B cell (primary cell): ENCODE results near the gene S100PBP. TPM values are rescaled to one million over a fixed set of nuclear protein-coding genes. Genes with fewer than 3 reads are reported as not detected.

Source experiments
- ATAC-seq: fragments of 200-7000 bp; cut with Tn5 transposase; one replicate; pipeline ENCODE4 v1.10.0; 2021; ENCODE audit warnings: low read depth, mild to moderate bottlenecking, moderate number of reproducible peaks, moderate library complexity
- CTCF ChIA-PET: fragments of 350-600 bp; sonication (Branson Sonifier 250); formaldehyde crosslinking; loops from one replicate; lab custom pipeline; 2021; ENCODE audit warnings: antibody characterized with exemption, inconsistent platforms; lab: Charles Lee
- POLR2A ChIA-PET: fragments of 350-600 bp; sonication (Branson Sonifier 250); formaldehyde crosslinking; loops from one replicate; lab custom pipeline; 2021; ENCODE audit warnings: antibody characterized with exemption; lab: Charles Lee
- DNase-seq: peaks from one replicate; pipeline ENCODE4 v3.0.0; 2013
- H2AFZ ChIP-seq: 2 replicates; pipeline ENCODE4 v1.6.1; 2012; ENCODE audit warnings: mild to moderate bottlenecking, low read depth, low read length; ENCODE audit not compliant: insufficient read depth, poor library complexity, severe bottlenecking
- H3K27ac ChIP-seq, 2 donors: 1 replicate in 1 of 2; 2 replicates in 1 of 2; pipeline ENCODE4 v1.5.1; 2012 to 2013; ENCODE audit warnings: low read length in 2 of 2, mild to moderate bottlenecking in 2 of 2, moderate library complexity in 1 of 2
- H3K27me3 ChIP-seq, 4 experiments: fragments of 200-600 bp in 1 of 4; sonication (generic) in 1 of 4; replicated peaks in 1 of 4; 1 replicate in 2 of 4; 2 replicates in 2 of 4; pipeline versions ENCODE4 v1.6.1 to v1.7.0; 2013 to 2016; ENCODE audit warnings: low read length in 3 of 4, mild to moderate bottlenecking in 2 of 4, mixed read lengths in 1 of 4, moderate library complexity in 1 of 4; ENCODE audit not compliant: insufficient read depth in 4 of 4, control insufficient read depth in 3 of 4; ENCODE audit errors: control extremely low read depth in 1 of 4
- H3K36me3 ChIP-seq, 2 experiments: replicated peaks in 1 of 2; 1 replicate in 1 of 2; 2 replicates in 1 of 2; pipeline versions ENCODE4 v1.6.1 to v1.7.1; 2013; ENCODE audit warnings: low read length in 1 of 2; ENCODE audit not compliant: insufficient read depth in 2 of 2, control insufficient read depth in 1 of 2; ENCODE audit errors: control extremely low read depth in 1 of 2, extremely low read depth in 1 of 2
- H3K4me1 ChIP-seq, 2 donors: fragments of 200-600 bp in 1 of 2; sonication (generic) in 1 of 2; 1 replicate in 1 of 2; 2 replicates in 1 of 2; pipeline versions ENCODE4 v1.5.1 to v1.6.1; 2013 to 2017; ENCODE audit warnings: low read length in 2 of 2; ENCODE audit not compliant: control insufficient read depth in 2 of 2, insufficient read depth in 2 of 2
- H3K4me2 ChIP-seq: replicated peaks from 2 replicates; pipeline ENCODE3; 2012; ENCODE audit warnings: mild to moderate bottlenecking, low read depth, low read length; ENCODE audit not compliant: poor library complexity, severe bottlenecking
- H3K4me3 ChIP-seq, 5 experiments: fragments of 200-600 bp in 1 of 5; sonication (generic) in 1 of 5; 1 replicate in 3 of 5; 2 replicates in 2 of 5; pipeline versions ENCODE4 v1.5.1 to v1.7.0; 2011 to 2016; ENCODE audit warnings: low read length in 4 of 5, mild to moderate bottlenecking in 4 of 5, low read depth in 2 of 5, control low read depth in 1 of 5, moderate library complexity in 1 of 5; ENCODE audit not compliant: insufficient read depth in 1 of 5; ENCODE audit errors: control extremely low read depth in 1 of 5, extremely low read depth in 1 of 5
- H3K79me2 ChIP-seq: fragments of 200-600 bp; sonication (generic); one replicate; pipeline ENCODE4 v1.6.0; 2016; ENCODE audit warnings: low read length; ENCODE audit not compliant: control insufficient read depth, insufficient read depth
- H3K9ac ChIP-seq: fragments of 200-600 bp; sonication (generic); 2 replicates; pipeline ENCODE4 v1.6.1; 2017; ENCODE audit warnings: mild to moderate bottlenecking, low read length, moderate library complexity
- H3K9me3 ChIP-seq, 3 donors: one replicate each; pipeline versions ENCODE4 v1.6.1 to v1.7.1; 2013; ENCODE audit warnings: low read length in 2 of 3; ENCODE audit not compliant: control insufficient read depth in 2 of 3, insufficient read depth in 1 of 3; ENCODE audit errors: control extremely low read depth in 1 of 3
- H4K20me1 ChIP-seq: 2 replicates; pipeline ENCODE4 v1.6.0; 2012; ENCODE audit warnings: mild to moderate bottlenecking, low read length; ENCODE audit not compliant: insufficient read depth, control insufficient read depth, poor library complexity, severe bottlenecking
- H3K27ac Mint-ChIP-seq: one replicate; pipeline ENCODE4 v1.8.0; 2021; ENCODE audit warnings: mixed read lengths
- H3K27me3 Mint-ChIP-seq: one replicate; pipeline ENCODE4 v1.8.0; 2021; ENCODE audit warnings: mixed read lengths
- H3K4me1 Mint-ChIP-seq: one replicate; pipeline ENCODE4 v1.8.0; 2021; ENCODE audit warnings: mixed read lengths
- H3K4me3 Mint-ChIP-seq: one replicate; pipeline ENCODE4 v1.8.0; 2021; ENCODE audit warnings: mixed read lengths
- H3K9me3 Mint-ChIP-seq: one replicate; pipeline ENCODE4 v1.8.0; 2022; ENCODE audit warnings: mixed read lengths; ENCODE audit not compliant: insufficient read depth
- EZH2 ChIP-seq: IDR thresholded peaks from 2 replicates; pipeline ENCODE4 v1.6.1; 2012; ENCODE audit warnings: borderline replicate concordance, low read depth, mild to moderate bottlenecking, moderate library complexity, low read length; ENCODE audit not compliant: insufficient read depth, poor library complexity, severe bottlenecking
- WGBS: methylation state at CpG from one replicate; pipeline ENCODE4 v1.1.5; 2013; ENCODE audit warnings: missing lambda C conversion rate; ENCODE audit not compliant: insufficient coverage; 5-methylcytosine and 5-hydroxymethylcytosine counted together
- intact Hi-C: fragments of 100-400 bp; cut with micrococcal nuclease; formaldehyde crosslinking; loops from one replicate; pipeline ENCODE4 v1.10.0; 2022
- polyA plus RNA-seq: library from polyadenylated mRNA; depleted of rRNA; stranded (reverse); fragments of >200 nt; gene quantifications from 2 replicates; pipeline ENCODE4 v1.2.3, GENCODE V29; 2012
- total RNA-seq, 2 donors: library from RNA; stranded (reverse); fragments of 120-200 nt in 1 of 2; gene quantifications; 1 replicate in 1 of 2; 2 replicates in 1 of 2; pipeline versions ENCODE4 v1.2.3 to v1.2.4, GENCODE V29; 2013 to 2022
- TF ChIP-seq, protein P1 (sequence below): fragments of 200-600 bp; IDR thresholded peaks from one replicate; pipeline ENCODE4 v1.8.0; 2022; ENCODE audit warnings: antibody characterized with exemption, mild to moderate bottlenecking

Gene S100PBP
- total and polyA plus RNA-seq, 2 donors (not counting 1 experiment from before 2014, with no cell fraction given) = 32.5 to 94.1 TPM

DNA sequence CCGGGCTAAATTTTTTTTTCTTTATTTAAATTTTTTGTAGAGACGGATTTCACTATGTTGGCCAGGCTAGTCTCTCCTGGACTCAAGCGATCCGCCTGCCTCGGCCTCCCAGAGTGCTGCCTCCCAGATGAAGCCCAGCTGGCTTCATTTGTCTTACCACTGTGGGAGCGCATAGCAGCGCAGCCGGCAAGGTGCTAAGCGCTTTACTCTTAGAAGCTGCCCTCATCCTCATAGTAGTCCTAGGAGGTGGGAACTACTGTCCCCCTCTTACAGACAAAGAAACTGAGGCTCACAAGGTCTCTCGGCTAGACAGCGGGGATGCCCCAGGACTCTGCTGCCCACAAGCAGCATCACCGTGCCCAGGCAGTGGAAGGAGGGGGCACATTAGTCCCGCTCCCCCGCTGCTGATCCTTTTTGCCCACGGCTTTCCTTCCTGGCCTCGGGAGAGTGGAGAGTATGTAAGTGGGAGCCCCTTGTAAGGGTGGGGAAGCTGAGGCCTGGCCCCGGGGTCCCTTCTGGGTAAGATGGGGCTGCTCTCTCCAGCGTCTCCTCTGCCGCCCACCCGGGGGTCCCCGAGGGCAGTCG lies 83.0 kb downstream of the S100PBP start:
- DNase-seq (no peak), ATAC-seq (no peak)
- peaks cover 11% of the 10 kb centered on the region for H3K4me1 Mint-ChIP-seq
- TF ChIP-seq EZH2 = no peak
- TF ChIP-seq, protein P1, sequence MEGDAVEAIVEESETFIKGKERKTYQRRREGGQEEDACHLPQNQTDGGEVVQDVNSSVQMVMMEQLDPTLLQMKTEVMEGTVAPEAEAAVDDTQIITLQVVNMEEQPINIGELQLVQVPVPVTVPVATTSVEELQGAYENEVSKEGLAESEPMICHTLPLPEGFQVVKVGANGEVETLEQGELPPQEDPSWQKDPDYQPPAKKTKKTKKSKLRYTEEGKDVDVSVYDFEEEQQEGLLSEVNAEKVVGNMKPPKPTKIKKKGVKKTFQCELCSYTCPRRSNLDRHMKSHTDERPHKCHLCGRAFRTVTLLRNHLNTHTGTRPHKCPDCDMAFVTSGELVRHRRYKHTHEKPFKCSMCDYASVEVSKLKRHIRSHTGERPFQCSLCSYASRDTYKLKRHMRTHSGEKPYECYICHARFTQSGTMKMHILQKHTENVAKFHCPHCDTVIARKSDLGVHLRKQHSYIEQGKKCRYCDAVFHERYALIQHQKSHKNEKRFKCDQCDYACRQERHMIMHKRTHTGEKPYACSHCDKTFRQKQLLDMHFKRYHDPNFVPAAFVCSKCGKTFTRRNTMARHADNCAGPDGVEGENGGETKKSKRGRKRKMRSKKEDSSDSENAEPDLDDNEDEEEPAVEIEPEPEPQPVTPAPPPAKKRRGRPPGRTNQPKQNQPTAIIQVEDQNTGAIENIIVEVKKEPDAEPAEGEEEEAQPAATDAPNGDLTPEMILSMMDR = no peak
- Histone ChIP-seq H3K36me3 (no peaks in the 10 kb centered on the region), H4K20me1 (no peaks in the 10 kb centered on the region), H3K27ac (no peak overlapping the region), H3K27me3 (peaks cover 0 to 43% (median 15%) of the 10 kb centered on the region in 4 experiments), H3K4me3 (peak overlapping the region in 4 of 5 experiments; percentile 24 to 54 (median 39)), H3K4me2 (peak overlapping the region; percentile 85), H3K9me3 (peaks cover 0 to 15% (median 0%) of the 10 kb centered on the region in 3 donors), H3K79me2 (no peaks in the 10 kb centered on the region), H3K9ac (peak overlapping the region; percentile 52), H2AFZ (peak overlapping the region; percentile 33), H3K4me1 (peaks cover 9 to 10% of the 10 kb centered on the region in 2 donors)
- 33% methylated on average over 20 of the region's 22 CpGs for whole genome bisulfite sequencing
- H3K27ac Mint-ChIP-seq = no peak overlapping the region
- H3K27me3 Mint-ChIP-seq = peaks cover 44% of the 10 kb centered on the region
- ChIA-PET POLR2A (interaction anchor here (0.7 kb wide), 1 partner anchor 169 kb away, joined by 3 read pairs; no protein-coding TSS in a partner anchor), CTCF (no interaction called here)
- H3K9me3 Mint-ChIP-seq = no peaks in the 10 kb centered on the region
- intact Hi-C loops = no loop called here
- H3K4me3 Mint-ChIP-seq = peak overlapping the region; percentile 72
